HepG2 (cell line): ENCODE results near the gene PCSK6. TPM values are rescaled to one million over a fixed set of nuclear protein-coding genes. Genes with fewer than 3 reads are reported as not detected.

Experiments used
- ATAC-seq: fragments of 200-7000 bp; cut with Tn5 transposase; 3 replicates; pipeline ENCODE4 v1.9.1; 2020; ENCODE audit warnings: mild to moderate bottlenecking, moderate library complexity
- BruUV-seq: library from RNA; stranded (reverse); fragments of 400-500 nt; replicated peaks from 2 replicates; lab custom pipeline; 2021; lab: Mats Ljungman, UMichigan
- CTCF ChIA-PET: fragments of 300-600 bp; formaldehyde crosslinking; extraction: SDS; loops from one replicate; lab custom pipeline; 2021; ENCODE audit warnings: low total read pairs, inconsistent platforms, low intra/inter-chr PET ratio; lab: Yijun Ruan, JAX
- POLR2A ChIA-PET: fragments of 350-600 bp; sonication (Branson Sonifier 250); formaldehyde crosslinking; loops from one replicate; lab custom pipeline; 2020; ENCODE audit warnings: antibody characterized with exemption, inconsistent platforms; lab: Yijun Ruan, JAX
- DNase-seq: peaks from one replicate; pipeline ENCODE4 v3.0.0-alpha.2; 2015; ENCODE audit warnings: low spot score
- FAIRE-seq: peaks from 3 replicates; lab custom pipeline; 2011; peaks lifted over from hg19 to GRCh38; lab: Jason Lieb, UNC
- H2AFZ ChIP-seq: one replicate; pipeline ENCODE4 v1.6.1; 2011; ENCODE audit warnings: low read length, inconsistent platforms
- H3K27ac ChIP-seq: fragments of 300-600 bp; 3 replicates; pipeline ENCODE4 v1.8.0; 2011; ENCODE audit warnings: mixed run types, mild to moderate bottlenecking, mixed read lengths, low read length, inconsistent platforms; ENCODE audit not compliant: insufficient read depth; ENCODE audit errors: extremely low read length
- H3K27me3 ChIP-seq, 2 experiments: fragments of 200-600 bp in 1 of 2; 2 replicates in 1 of 2; 3 replicates in 1 of 2; pipeline versions ENCODE4 v1.6.0 to v1.8.0; 2011; ENCODE audit warnings: low read length in 2 of 2, mild to moderate bottlenecking in 2 of 2, moderate library complexity in 2 of 2, inconsistent platforms in 1 of 2; ENCODE audit not compliant: insufficient read depth in 2 of 2, control insufficient read depth in 1 of 2
- H3K36me3 ChIP-seq, 2 experiments: fragments of 200-600 bp in 1 of 2; replicated peaks in 1 of 2; 2 replicates in 1 of 2; 3 replicates in 1 of 2; pipeline versions ENCODE4 v1.5.1 to v1.8.0; 2011; ENCODE audit warnings: low read length in 2 of 2, inconsistent platforms in 1 of 2; ENCODE audit not compliant: insufficient read depth in 2 of 2, control insufficient read depth in 1 of 2
- H3K4me1 ChIP-seq: 2 replicates; pipeline ENCODE4 v1.5.1; 2012; ENCODE audit warnings: low read length, inconsistent platforms; ENCODE audit not compliant: insufficient read depth
- H3K4me2 ChIP-seq: 2 replicates; pipeline ENCODE4 v1.6.0; 2011; ENCODE audit warnings: low read depth, low read length, inconsistent platforms
- H3K4me3 ChIP-seq, 3 experiments: fragments of 200-600 bp in 1 of 3; sonication (generic), shearing (Covaris generic) in 1 of 3; replicated peaks in 1 of 3; 2 replicates each; pipeline ENCODE4 v1.5.1; 2011 to 2016; ENCODE audit warnings: low read length in 3 of 3, inconsistent platforms in 2 of 3, low read depth in 2 of 3, mild to moderate bottlenecking in 2 of 3, control low read depth in 1 of 3, mixed read lengths in 1 of 3; ENCODE audit not compliant: insufficient read depth in 1 of 3
- H3K79me2 ChIP-seq: one replicate; pipeline ENCODE4 v1.6.1; 2011; ENCODE audit warnings: low read length, inconsistent platforms; ENCODE audit not compliant: insufficient read depth
- H3K9ac ChIP-seq: 2 replicates; pipeline ENCODE4 v1.6.0; 2011; ENCODE audit warnings: mild to moderate bottlenecking, low read depth, low read length, inconsistent platforms; ENCODE audit not compliant: insufficient read depth
- H3K9me3 ChIP-seq: 2 replicates; pipeline ENCODE4 v1.5.1; 2012; ENCODE audit warnings: mild to moderate bottlenecking, low read length
- H4K20me1 ChIP-seq: 2 replicates; pipeline ENCODE4 v1.6.0; 2011; ENCODE audit warnings: inconsistent platforms, mild to moderate bottlenecking, low read length, moderate library complexity; ENCODE audit not compliant: insufficient read depth
- CENPX ChIP-seq: sonication (generic); formaldehyde crosslinking; IDR thresholded peaks from 2 replicates; pipeline ENCODE4 v1.9.0; 2021; ENCODE audit warnings: mild to moderate bottlenecking, missing genetic modification reagents, moderate library complexity
- DMAP1 ChIP-seq: IDR thresholded peaks from 2 replicates; pipeline ENCODE4 v1.6.1; 2016
- ETV5 ChIP-seq: IDR thresholded peaks from 2 replicates; pipeline ENCODE4 v1.6.1; 2018; ENCODE audit warnings: missing biosample characterization, missing genetic modification reagents, inconsistent platforms, borderline replicate concordance
- GZF1 ChIP-seq: sonication (generic); formaldehyde crosslinking; IDR thresholded peaks from 2 replicates; pipeline ENCODE4 v1.5.1; 2020; ENCODE audit warnings: mild to moderate bottlenecking, missing genetic modification reagents
- HNRNPLL ChIP-seq: fragments of 200-400 bp; formaldehyde crosslinking; IDR thresholded peaks from 2 replicates; pipeline ENCODE4 v1.6.1; 2017; ENCODE audit warnings: mild to moderate bottlenecking, low read depth, low read length; ENCODE audit not compliant: poor library complexity, severe bottlenecking
- KLF13 ChIP-seq: sonication (generic); formaldehyde crosslinking; IDR thresholded peaks from 2 replicates; pipeline ENCODE4 v1.4.0; 2020; ENCODE audit warnings: mild to moderate bottlenecking, missing genetic modification reagents
- NCOA5 ChIP-seq: sonication (generic); formaldehyde crosslinking; IDR thresholded peaks from 2 replicates; pipeline ENCODE4 v1.4.0; 2020; ENCODE audit warnings: missing genetic modification reagents
- NR2F1 ChIP-seq, 2 experiments: fragments of 450-650 bp in 1 of 2; formaldehyde crosslinking in 1 of 2; IDR thresholded peaks; 2 replicates each; pipeline versions ENCODE4 v1.5.0 to v1.6.1; 2016 to 2020; ENCODE audit warnings: mild to moderate bottlenecking in 1 of 2, missing compliant biosample characterization in 1 of 2, missing genetic modification reagents in 1 of 2, moderate library complexity in 1 of 2
- RFXAP ChIP-seq: sonication (generic); formaldehyde crosslinking; IDR thresholded peaks from 2 replicates; pipeline ENCODE4 v1.4.0; 2020; ENCODE audit warnings: missing genetic modification reagents, borderline replicate concordance
- SCMH1 ChIP-seq: sonication (generic); formaldehyde crosslinking; IDR thresholded peaks from 2 replicates; pipeline ENCODE4 v1.9.0; 2021; ENCODE audit warnings: missing genetic modification reagents, mild to moderate bottlenecking, borderline replicate concordance
- SMC3 ChIP-seq: IDR thresholded peaks from 2 replicates; pipeline ENCODE4 v1.6.1; 2011; ENCODE audit warnings: low read length, improper control_type of control experiment
- TBX3 ChIP-seq: fragments of 450-650 bp; IDR thresholded peaks from 2 replicates; pipeline ENCODE4 v1.6.1; 2017; ENCODE audit warnings: antibody characterized with exemption, mild to moderate bottlenecking, inconsistent platforms, borderline replicate concordance
- TMF1 ChIP-seq: sonication (generic); formaldehyde crosslinking; IDR thresholded peaks from 2 replicates; pipeline ENCODE4 v1.8.1; 2022; ENCODE audit warnings: low read depth, missing genetic modification reagents
- ZNF232 ChIP-seq: sonication (generic); formaldehyde crosslinking; IDR thresholded peaks from 2 replicates; pipeline ENCODE4 v1.4.0; 2020; ENCODE audit warnings: missing genetic modification reagents, borderline replicate concordance
- ZNF264 ChIP-seq: sonication (generic); formaldehyde crosslinking; IDR thresholded peaks from 2 replicates; pipeline ENCODE4 v1.4.0; 2020; ENCODE audit warnings: missing genetic modification reagents
- ZSCAN21 ChIP-seq: sonication (generic); formaldehyde crosslinking; IDR thresholded peaks from 2 replicates; pipeline ENCODE4 v1.8.0; 2022; ENCODE audit warnings: mild to moderate bottlenecking, missing genetic modification reagents, moderate library complexity, borderline replicate concordance
- WGBS: methylation state at CpG from one replicate; pipeline ENCODE4 v1.1.6; 2017; ENCODE audit warnings: low lambda C conversion rate; 5-methylcytosine and 5-hydroxymethylcytosine counted together
- in situ Hi-C: cut with HindIII; loops from 2 replicates; pipeline ENCODE4 v1.10.0; 2017; ENCODE audit warnings: low pct_unique_long_range_greater_than_20kb; ENCODE audit not compliant: extremely low pct_ligation_motif_present
- intact Hi-C: fragments of 100-400 bp; cut with micrococcal nuclease; formaldehyde crosslinking; loops from one replicate; pipeline ENCODE4 v1.10.0; 2022; ENCODE audit not compliant: unreplicated experiment
- polyA plus RNA-seq, 8 experiments: library from polyadenylated mRNA; depleted of rRNA in 3 of 8; stranded (reverse) in 7 of 8; unstranded in 1 of 8; fragments of >200 nt; fragmentation: Illumina TruSeq in 4 of 8; extraction: Trizol in 4 of 8; gene quantifications; 2 replicates each; pipeline versions ENCODE4 v1.2.1 to v1.2.3, GENCODE V29; 2011 to 2016; ENCODE audit warnings: low read depth in 4 of 8, missing spikeins in 1 of 8, mixed read lengths in 1 of 8; ENCODE audit not compliant: insufficient read depth in 1 of 8
- total RNA-seq, 5 experiments: library from RNA; depleted of rRNA; stranded (reverse); fragments of >200 nt; fragmentation: Illumina TruSeq; extraction: Trizol; gene quantifications; 2 replicates each; pipeline ENCODE4 v1.2.3, GENCODE V29; 2016; ENCODE audit warnings: low read depth in 1 of 5
- TF ChIP-seq, protein P1 (sequence below): IDR thresholded peaks from 2 replicates; pipeline ENCODE4 v1.6.1; 2016
- TF ChIP-seq, protein P2 (sequence below): fragments of 450-650 bp; IDR thresholded peaks from 2 replicates; pipeline ENCODE4 v1.6.1; 2016

PCSK6 gene
- total and polyA plus RNA-seq, 2 of the 13 experiments (the other 11 are each of a cell fraction or from before 2014, with no cell fraction given) = 56.5 to 155 TPM

DNA sequence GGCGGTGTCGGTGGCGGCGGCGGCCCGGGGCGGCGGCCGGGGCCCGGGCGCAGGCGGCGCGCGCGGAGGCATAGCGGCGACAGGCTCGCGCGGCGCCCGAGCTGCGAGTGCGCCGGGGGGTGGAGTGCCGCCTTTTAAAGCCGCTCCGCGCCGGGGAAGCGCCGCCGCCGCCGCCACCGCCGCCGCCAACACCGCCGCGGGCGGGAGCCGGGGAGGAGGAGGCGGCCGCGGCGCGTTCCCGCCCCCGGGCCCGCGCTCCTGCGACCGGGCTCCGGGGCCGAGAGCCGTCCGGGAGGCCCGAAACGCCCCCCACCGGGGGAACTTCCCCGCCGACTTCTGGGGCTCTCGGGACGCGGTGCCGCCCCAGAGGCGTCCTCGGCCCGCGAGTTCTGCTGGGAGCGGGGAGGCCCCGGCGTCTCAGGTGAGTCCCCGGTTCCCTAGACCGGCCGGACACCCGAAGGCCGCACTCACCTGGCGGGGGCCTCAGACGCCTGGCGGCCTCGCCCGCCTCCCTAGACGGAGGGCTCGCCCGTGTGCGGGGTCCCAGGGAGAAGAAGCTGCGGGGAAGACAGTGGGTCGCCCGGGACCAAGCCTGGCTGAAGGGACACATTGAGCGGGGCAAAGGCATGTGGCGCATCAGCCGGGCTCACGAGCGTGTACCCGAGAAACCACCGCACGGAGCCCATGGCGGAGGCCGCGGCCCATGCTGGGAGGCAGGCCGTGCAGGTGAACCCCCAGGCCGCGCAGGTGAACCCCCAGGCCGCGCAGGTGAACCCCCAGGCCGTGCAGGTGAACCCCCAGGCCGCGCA is at the start of gene PCSK6 (continued):
- TF ChIP-seq ZSCAN21 (CRISPR knock-in tag) = no peak
- TF ChIP-seq RFXAP (CRISPR knock-in tag) = no peak
- TF ChIP-seq, protein P1, sequence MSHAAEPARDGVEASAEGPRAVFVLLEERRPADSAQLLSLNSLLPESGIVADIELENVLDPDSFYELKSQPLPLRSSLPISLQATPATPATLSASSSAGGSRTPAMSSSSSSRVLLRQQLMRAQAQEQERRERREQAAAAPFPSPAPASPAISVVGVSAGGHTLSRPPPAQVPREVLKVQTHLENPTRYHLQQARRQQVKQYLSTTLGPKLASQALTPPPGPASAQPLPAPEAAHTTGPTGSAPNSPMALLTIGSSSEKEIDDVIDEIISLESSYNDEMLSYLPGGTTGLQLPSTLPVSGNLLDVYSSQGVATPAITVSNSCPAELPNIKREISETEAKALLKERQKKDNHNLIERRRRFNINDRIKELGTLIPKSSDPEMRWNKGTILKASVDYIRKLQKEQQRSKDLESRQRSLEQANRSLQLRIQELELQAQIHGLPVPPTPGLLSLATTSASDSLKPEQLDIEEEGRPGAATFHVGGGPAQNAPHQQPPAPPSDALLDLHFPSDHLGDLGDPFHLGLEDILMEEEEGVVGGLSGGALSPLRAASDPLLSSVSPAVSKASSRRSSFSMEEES (CRISPR knock-in tag) = no peak
- TF ChIP-seq DMAP1 (CRISPR knock-in tag) = no peak; the same call in 1 of the 2 replicates
- no peak for TF ChIP-seq ZNF264 (CRISPR knock-in tag)
- TF ChIP-seq NCOA5 (CRISPR knock-in tag) = no peak
- TF ChIP-seq SCMH1 (CRISPR knock-in tag) = no peak
- peak; percentile 32 for TF ChIP-seq HNRNPLL
- TF ChIP-seq GZF1 (CRISPR knock-in tag) = no peak
- no peak for TF ChIP-seq TMF1 (CRISPR knock-in tag)
- no peak for TF ChIP-seq CENPX (CRISPR knock-in tag)

DNA sequence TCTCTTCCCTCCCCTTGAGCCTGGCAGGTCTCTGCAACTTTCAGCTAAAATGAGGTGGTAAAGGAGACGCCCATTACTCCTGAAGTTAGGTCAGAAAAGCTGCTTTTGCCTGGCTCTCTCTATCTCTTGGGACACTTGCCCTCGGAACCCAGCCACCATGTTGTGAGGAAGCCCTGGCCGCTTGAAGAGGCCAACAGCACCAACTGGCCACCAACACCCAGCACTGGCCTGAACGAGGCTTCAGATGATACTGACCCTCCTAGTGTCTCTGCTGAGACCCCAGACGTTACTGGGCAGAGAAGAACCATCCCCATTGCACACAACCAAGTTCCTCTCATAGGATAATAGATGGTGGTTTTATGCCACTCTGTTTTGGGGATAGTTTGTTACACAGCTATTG is 49.5 kb upstream of the PCSK6 start:
- ChIA-PET CTCF (no interaction called here), POLR2A (interaction anchor here (1.3 to 5.8 kb wide), 4 partner anchors 11 to 93 kb away, joined by 3 to 92 read pairs (median 4); no protein-coding TSS in a partner anchor)
- Histone ChIP-seq H3K9me3 (no peaks in the 10 kb centered on the region), H2AFZ (no peak overlapping the region), H3K4me3 (no peak overlapping the region), H3K9ac (no peak overlapping the region), H3K79me2 (no peaks in the 10 kb centered on the region), H3K36me3 (no peaks in the 10 kb centered on the region), H3K27ac (no peak overlapping the region), H3K27me3 (no peaks in the 10 kb centered on the region), H3K4me1 (peaks cover 85% of the 10 kb centered on the region), H4K20me1 (no peaks in the 10 kb centered on the region), H3K4me2 (no peak overlapping the region)
- FAIRE-seq = no peak
- DNase-seq = no peak
- no peak for ATAC-seq
- no TSS peak for BruUV-seq
- intact Hi-C loops = loop anchor here (1.0 kb wide), 1 partner anchor 19 kb away; no protein-coding TSS in a partner anchor
- WGBS = 91% methylated on average over 5 of the region's 5 CpGs
- in situ Hi-C loops = no loop called here
- TF ChIP-seq, protein P2, sequence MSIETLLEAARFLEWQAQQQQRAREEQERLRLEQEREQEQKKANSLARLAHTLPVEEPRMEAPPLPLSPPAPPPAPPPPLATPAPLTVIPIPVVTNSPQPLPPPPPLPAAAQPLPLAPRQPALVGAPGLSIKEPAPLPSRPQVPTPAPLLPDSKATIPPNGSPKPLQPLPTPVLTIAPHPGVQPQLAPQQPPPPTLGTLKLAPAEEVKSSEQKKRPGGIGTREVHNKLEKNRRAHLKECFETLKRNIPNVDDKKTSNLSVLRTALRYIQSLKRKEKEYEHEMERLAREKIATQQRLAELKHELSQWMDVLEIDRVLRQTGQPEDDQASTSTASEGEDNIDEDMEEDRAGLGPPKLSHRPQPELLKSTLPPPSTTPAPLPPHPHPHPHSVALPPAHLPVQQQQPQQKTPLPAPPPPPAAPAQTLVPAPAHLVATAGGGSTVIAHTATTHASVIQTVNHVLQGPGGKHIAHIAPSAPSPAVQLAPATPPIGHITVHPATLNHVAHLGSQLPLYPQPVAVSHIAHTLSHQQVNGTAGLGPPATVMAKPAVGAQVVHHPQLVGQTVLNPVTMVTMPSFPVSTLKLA = no peak
- TF ChIP-seq SCMH1 (CRISPR knock-in tag) (no peak), ZNF232 (no peak), TBX3 (no peak), SMC3 (no peak), ETV5 (CRISPR knock-in tag) (no peak), NR2F1 (CRISPR knock-in tag; IDR thresholded peaks at IDR 0.05) (no peak), KLF13 (CRISPR knock-in tag) (no peak)
